Tibial nerve (tissue), 4 donors: ENCODE results near the gene EPN3.

ENCODE experiments used
- CTCF ChIP-seq, 5 experiments: fragments of 200-600 bp in 3 of 5; fragments of 450-650 bp in 2 of 5; sonication (generic) in 3 of 5; IDR thresholded peaks; one replicate each; pipeline ENCODE4 v1.5.1; 2016 to 2019; ENCODE audit warnings: antibody characterized with exemption in 5 of 5, mild to moderate bottlenecking in 3 of 5, moderate library complexity in 2 of 5
- EP300 ChIP-seq, 2 donors: sonication (generic); formaldehyde crosslinking; IDR thresholded peaks; one replicate each; pipeline ENCODE4 v1.6.1; 2017; ENCODE audit warnings: antibody characterized with exemption in 2 of 2, mild to moderate bottlenecking in 1 of 2
- POLR2A ChIP-seq, 2 donors: fragments of 450-650 bp; IDR thresholded peaks; one replicate each; pipeline ENCODE4 v1.6.1; 2017; ENCODE audit warnings: antibody characterized with exemption in 2 of 2, mild to moderate bottlenecking in 2 of 2, moderate library complexity in 2 of 2

GRCh38 chr17:50542795-50543774, 10.6 kb downstream of the EPN3 start:
- no peak for TF ChIP-seq CTCF (IDR thresholded peaks at IDR 0.05)
- TF ChIP-seq POLR2A (IDR thresholded peaks at IDR 0.05): no peak
- TF ChIP-seq EP300 (IDR thresholded peaks at IDR 0.05): no peak
